AG09319 (cell line): Measurements from ENCODE around the gene SLC16A9.
"Not testable (repeated sequence)": the region's sequence is repeated elsewhere in the genome, so short reads cannot be mapped to it uniquely, and the experiment has no call there.

Source experiments
- DNase-seq: peaks from one replicate; pipeline ENCODE4 v3.0.0-alpha.2; 2010; ENCODE audit warnings: low read depth; ENCODE audit errors: extremely low read depth
- CTCF ChIP-seq: IDR thresholded peaks from 2 replicates; pipeline ENCODE4 v1.5.1; 2011; ENCODE audit warnings: low read depth, mild to moderate bottlenecking, inconsistent platforms, low read length, moderate library complexity

Gene SLC16A9

GRCh38 chr10:59648711-59649201 is 60.9 kb downstream of the SLC16A9 start:
- DNase-seq, result no peak
- no peak for TF ChIP-seq CTCF

- TF ChIP-seq CTCF, result no peak
These were observed 64.8 kb downstream of the SLC16A9 start for GRCh38 chr10:59644841-59645240.

GRCh38 chr10:59641688-59642087 is 68.0 kb downstream of the SLC16A9 start:
- not testable (repeated sequence) for DNase-seq

More at GRCh38 chr10:59644841-59645240, 64.8 kb downstream of the SLC16A9 start:
- no peak for DNase-seq

- no peak for DNase-seq
- TF ChIP-seq CTCF, result no peak
These were observed 74.0 kb downstream of the SLC16A9 start for GRCh38 chr10:59635502-59636290.

GRCh38 chr10:59634102-59634501 is 75.5 kb downstream of the SLC16A9 start:
- no peak for TF ChIP-seq CTCF
- no peak for DNase-seq

GRCh38 chr10:59633063-59633462 is 76.6 kb downstream of the SLC16A9 start:
- DNase-seq, result no peak
- TF ChIP-seq CTCF, result no peak

GRCh38 chr10:59631882-59632807 is 77.5 kb downstream of the SLC16A9 start:
- TF ChIP-seq CTCF, result no peak
- no peak for DNase-seq
